ENCODE data around the gene CPSF7. TPM values are rescaled to one million over a fixed set of nuclear protein-coding genes. Genes with fewer than 3 reads are reported as not detected.
A peak's percentile ranks its signal among the peaks of the same experiment; 100 is the strongest.

Gene CPSF7
- total RNA-seq, result 10 to 100 TPM; 43.6 to 65.1 (median 53.7) TPM

GRCh38 chr11:61429691-61430582, at the start of gene CPSF7, which contains the start of gene SDHAF2:
Gene CPSF7, minus strand, starts transcription at chr11:61429975. Its CDS starts 740 bp downstream, at chr11:61429235.
Gene SDHAF2, plus strand, starts transcription at chr11:61430124. Its CDS starts 23 bp downstream, at chr11:61430147.
- 0 to 1% methylated on average over 8 to 73 of the region's 82 CpGs for WGBS, 2 donors (ENCODE audit: low coverage in 1 of 2)

GRCh38 chr11:61477727-61478148, 48.0 kb upstream of the CPSF7 start:
- Histone ChIP-seq H3K27me3 (no peaks in the 10 kb centered on the region), H3K36me3 (no peaks in the 10 kb centered on the region), H3K27ac (no peak overlapping the region), H3K4me1 (peaks cover 5 to 33% (median 14%) of the 10 kb centered on the region in 4 donors), H3K9me3 (no peaks in the 10 kb centered on the region), H3K4me3 (no peak overlapping the region)
- no peak for TF ChIP-seq POLR2A (IDR thresholded peaks at IDR 0.05)
- TF ChIP-seq EP300 (IDR thresholded peaks at IDR 0.05; ENCODE audit: low read depth), result no peak
- peak; percentile 93 to 97 (median 95) for TF ChIP-seq CTCF (IDR thresholded peaks at IDR 0.05)
- in situ Hi-C loops (cut with MboI; ENCODE audit: low pct_ligation_motif_present in 1 of 4, low pct_unique_long_range_greater_than_20kb in 1 of 4, low sequenced_read_pairs in 3 of 4), result loop anchor here in 3 of 4 donors (10.0 kb wide), 2 partner anchors 47 to 157 kb away; no protein-coding TSS in a partner anchor
- WGBS, 2 donors (ENCODE audit: low coverage in 1 of 2), result 0 to 1% methylated on average over 5 to 18 of the region's 18 CpGs
- intact Hi-C loops (cut with DNase I; ENCODE audit: low total_unique reads), result no loop called here
- peak; percentile 52 for DNase-seq

More at GRCh38 chr11:61429691-61430582, at the start of gene CPSF7, which contains the start of gene SDHAF2:
- intact Hi-C loops (cut with DNase I; ENCODE audit: low total_unique reads), result no loop called here
- TF ChIP-seq CTCF (IDR thresholded peaks at IDR 0.05) (no peak), POLR2AphosphoS5 (IDR thresholded peaks at IDR 0.05) (peak; percentile 63 to 83 (median 81)), POLR2A (IDR thresholded peaks at IDR 0.05) (peak; percentile 86), EP300 (IDR thresholded peaks at IDR 0.05; ENCODE audit: low read depth) (no peak)
- H3K27me3 ChIP-seq, result no peaks in the 10 kb centered on the region
- peak; percentile 98 for DNase-seq
- H3K36me3 ChIP-seq, result peaks cover 0 to 31% (median 7%) of the 10 kb centered on the region in 4 donors
- H3K4me1 ChIP-seq, result peaks cover 18 to 45% (median 28%) of the 10 kb centered on the region in 4 donors
- H3K27ac ChIP-seq, result peak within 1 kb of the TSS; percentile 93 to 100 (median 96)
- H3K9me3 ChIP-seq, result no peaks in the 10 kb centered on the region
- in situ Hi-C loops (cut with MboI; ENCODE audit: low pct_ligation_motif_present in 1 of 4, low pct_unique_long_range_greater_than_20kb in 1 of 4, low sequenced_read_pairs in 3 of 4), result no loop called here
- peak within 1 kb of the TSS; percentile 64 to 99 (median 72) for H3K4me3 ChIP-seq

GRCh38 chr11:61477126-61477525, 47.4 kb upstream of the CPSF7 start:
- WGBS, 2 donors (ENCODE audit: low coverage in 1 of 2), result 41% methylated on average over 8 of the region's 8 CpGs; no CpG with 5 or more reads in 1 of the 2 donors
- peaks cover 5 to 39% (median 14%) of the 10 kb centered on the region in 4 donors for H3K4me1 ChIP-seq
- intact Hi-C loops (cut with DNase I; ENCODE audit: low total_unique reads) (no loop called here), in situ Hi-C loops (cut with MboI; ENCODE audit: low pct_ligation_motif_present in 1 of 4, low pct_unique_long_range_greater_than_20kb in 1 of 4, low sequenced_read_pairs in 3 of 4) (loop anchor here in 3 of 4 donors (10.0 kb wide), 2 partner anchors 48 to 158 kb away; no protein-coding TSS in a partner anchor)
- H3K27me3 ChIP-seq, result no peaks in the 10 kb centered on the region
- DNase-seq, result no peak
- no peak overlapping the region for H3K4me3 ChIP-seq
- TF ChIP-seq POLR2A (IDR thresholded peaks at IDR 0.05), result no peak
- TF ChIP-seq CTCF (IDR thresholded peaks at IDR 0.05), result no peak
- no peak for TF ChIP-seq POLR2AphosphoS5 (IDR thresholded peaks at IDR 0.05)
- TF ChIP-seq EP300 (IDR thresholded peaks at IDR 0.05; ENCODE audit: low read depth), result no peak
- H3K9me3 ChIP-seq, result no peaks in the 10 kb centered on the region
- no peaks in the 10 kb centered on the region for H3K36me3 ChIP-seq
- H3K27ac ChIP-seq, result no peak overlapping the region

- no peak overlapping the region for H3K27ac ChIP-seq
- TF ChIP-seq POLR2AphosphoS5 (IDR thresholded peaks at IDR 0.05) (no peak), POLR2A (IDR thresholded peaks at IDR 0.05) (no peak), EP300 (IDR thresholded peaks at IDR 0.05; ENCODE audit: low read depth) (no peak), CTCF (IDR thresholded peaks at IDR 0.05) (no peak)
- in situ Hi-C loops (cut with MboI; ENCODE audit: low pct_ligation_motif_present in 1 of 4, low pct_unique_long_range_greater_than_20kb in 1 of 4, low sequenced_read_pairs in 3 of 4) (loop anchor here in 3 of 4 donors (10.0 kb wide), 2 partner anchors 48 to 158 kb away; no protein-coding TSS in a partner anchor), intact Hi-C loops (cut with DNase I; ENCODE audit: low total_unique reads) (loop anchor here (1.0 kb wide), 1 partner anchor 41 kb away; no protein-coding TSS in a partner anchor)
- no peak for DNase-seq
- no peaks in the 10 kb centered on the region for H3K27me3 ChIP-seq
- H3K9me3 ChIP-seq, result no peaks in the 10 kb centered on the region
- H3K36me3 ChIP-seq, result no peaks in the 10 kb centered on the region
- peaks cover 5 to 41% (median 14%) of the 10 kb centered on the region in 4 donors for H3K4me1 ChIP-seq
- no peak overlapping the region for H3K4me3 ChIP-seq
- 96% methylated on average over 3 of the region's 3 CpGs; no CpG with 5 or more reads in 1 of the 2 donors for WGBS, 2 donors (ENCODE audit: low coverage in 1 of 2)
Observed at GRCh38 chr11:61476371-61476770, 46.6 kb upstream of the CPSF7 start.

All from transverse colon (tissue), 4 donors.